Body of pancreas (tissue), 4 donors: ENCODE data around the gene RPP14. TPM values are rescaled to one million over a fixed set of nuclear protein-coding genes. Genes with fewer than 3 reads are reported as not detected.

ENCODE experiments used
- ATAC-seq: fragments of 150-250 bp; one replicate; pipeline ENCODE4 v1.9.1; 2016
- DNase-seq, 4 donors: peaks; one replicate each; pipeline ENCODE4 v3.0.0-alpha.2; 2019
- H3K27ac ChIP-seq, 4 donors: fragments of 200-600 bp; sonication (generic); 1 replicate in 3 of 4; 2 replicates in 1 of 4; pipeline versions ENCODE4 v1.5.1 to v1.6.1; 2016 to 2019; ENCODE audit warnings: mild to moderate bottlenecking in 1 of 4, mixed read lengths in 1 of 4, moderate library complexity in 1 of 4
- H3K27me3 ChIP-seq, 2 donors: fragments of 200-600 bp; sonication (generic); one replicate each; pipeline ENCODE4 v1.6.0; 2016; ENCODE audit warnings: mild to moderate bottlenecking in 1 of 2
- H3K36me3 ChIP-seq, 2 donors: fragments of 200-600 bp; sonication (generic); replicated peaks in 1 of 2; 2 replicates each; pipeline ENCODE4 v1.5.1; 2016; ENCODE audit warnings: low read depth in 2 of 2; ENCODE audit not compliant: insufficient read depth in 1 of 2
- H3K4me1 ChIP-seq: fragments of 200-600 bp; sonication (generic); one replicate; pipeline ENCODE4 v1.6.0; 2016
- H3K4me3 ChIP-seq, 2 donors: fragments of 200-600 bp; sonication (generic); 1 replicate in 1 of 2; 2 replicates in 1 of 2; pipeline ENCODE4 v1.5.1; 2016 to 2019
- H3K9me3 ChIP-seq, 3 donors: fragments of 200-600 bp; sonication (generic); 1 replicate in 2 of 3; 2 replicates in 1 of 3; pipeline ENCODE4 v1.5.1; 2016
- CTCF ChIP-seq, 7 experiments: fragments of 450-650 bp in 4 of 7; fragments of 200-600 bp in 3 of 7; sonication (generic) in 3 of 7; IDR thresholded peaks; one replicate each; pipeline ENCODE4 v1.5.1; 2016 to 2019; ENCODE audit warnings: antibody characterized with exemption in 7 of 7
- POLR2A ChIP-seq, 3 donors: fragments of 450-650 bp; IDR thresholded peaks; one replicate each; pipeline ENCODE4 v1.6.1; 2016; ENCODE audit warnings: antibody characterized with exemption in 3 of 3, mild to moderate bottlenecking in 2 of 3
- whole genome bisulfite sequencing, 2 donors: methylation state at CpG; one replicate each; pipeline ENCODE4 v1.1.5; 2017; 5-methylcytosine and 5-hydroxymethylcytosine counted together
- intact Hi-C: fragments of 100-400 bp; cut with DNase I; formaldehyde crosslinking; loops from one replicate; pipeline ENCODE4 v1.15.1; 2023
- total RNA-seq, 2 donors: library from RNA; depleted of rRNA; stranded (reverse); fragments of >200 nt; gene quantifications; one replicate each; pipeline ENCODE4 v1.1.0, GENCODE V29; 2016

RPP14 gene
- total RNA-seq, 2 donors from 2014 or later: 3.6 to 4.3 TPM

- ATAC-seq (no peak), DNase-seq (no peak)
- intact Hi-C loops: loop anchor here (5.0 kb wide), 1 partner anchor 94 kb away; no protein-coding TSS in a partner anchor
- H3K4me1 ChIP-seq: peaks cover 11% of the 10 kb centered on the region
- H3K4me3 ChIP-seq: no peak overlapping the region
- H3K36me3 ChIP-seq: peaks cover 0 to 3% of the 10 kb centered on the region in 2 donors
- no peaks in the 10 kb centered on the region for H3K9me3 ChIP-seq
- TF ChIP-seq POLR2A (IDR thresholded peaks at IDR 0.05) (no peak), CTCF (IDR thresholded peaks at IDR 0.05) (no peak)
- H3K27ac ChIP-seq: no peak overlapping the region
- 73 to 74% methylated on average over 3 of the region's 3 CpGs for WGBS, 2 donors
- H3K27me3 ChIP-seq: no peaks in the 10 kb centered on the region
Measured at GRCh38 chr3:58323529-58324390, 17.7 kb downstream of the RPP14 start.

GRCh38 chr3:58324391-58325390 is 18.6 kb downstream of the RPP14 start:
- H3K9me3 ChIP-seq: no peaks in the 10 kb centered on the region
- WGBS, 2 donors: 75 to 86% methylated on average over 7 of the region's 7 CpGs
- no peaks in the 10 kb centered on the region for H3K36me3 ChIP-seq
- no peaks in the 10 kb centered on the region for H3K27me3 ChIP-seq
- ATAC-seq: no peak
- peaks cover 11% of the 10 kb centered on the region for H3K4me1 ChIP-seq
- intact Hi-C loops: loop anchor here (5.0 kb wide), 1 partner anchor 93 kb away; no protein-coding TSS in a partner anchor
- TF ChIP-seq POLR2A (IDR thresholded peaks at IDR 0.05): no peak
- TF ChIP-seq CTCF (IDR thresholded peaks at IDR 0.05): no peak
- DNase-seq: no peak
- H3K4me3 ChIP-seq: no peak overlapping the region
- H3K27ac ChIP-seq: peak overlapping the region in 3 of 4 donors; percentile 31 to 72 (median 53)

- TF ChIP-seq POLR2A (IDR thresholded peaks at IDR 0.05): no peak
- no peak for TF ChIP-seq CTCF (IDR thresholded peaks at IDR 0.05)
- ATAC-seq: peak; percentile 68
- intact Hi-C loops: no loop called here
- H3K36me3 ChIP-seq: no peaks in the 10 kb centered on the region
- 26 to 31% methylated on average over 2 of the region's 2 CpGs for whole genome bisulfite sequencing, 2 donors
- H3K9me3 ChIP-seq: no peaks in the 10 kb centered on the region
- H3K4me1 ChIP-seq: peaks cover 11% of the 10 kb centered on the region
- H3K27ac ChIP-seq: peak overlapping the region in 3 of 4 donors; percentile 31 to 72 (median 53)
- no peaks in the 10 kb centered on the region for H3K27me3 ChIP-seq
- no peak overlapping the region for H3K4me3 ChIP-seq
- no peak for DNase-seq
Measured at GRCh38 chr3:58325525-58325992, 19.5 kb downstream of the RPP14 start.

- WGBS, 2 donors: 86 to 93% methylated on average over 7 to 8 of the region's 8 CpGs
- Histone ChIP-seq H3K4me1 (peaks cover 11% of the 10 kb centered on the region), H3K9me3 (no peaks in the 10 kb centered on the region), H3K27ac (peak overlapping the region in 2 of 4 donors; percentile 53 to 72), H3K27me3 (no peaks in the 10 kb centered on the region), H3K36me3 (no peaks in the 10 kb centered on the region), H3K4me3 (no peak overlapping the region)
- ATAC-seq: no peak
- TF ChIP-seq CTCF (IDR thresholded peaks at IDR 0.05) (no peak), POLR2A (IDR thresholded peaks at IDR 0.05) (no peak)
- no peak for DNase-seq
- intact Hi-C loops: no loop called here
Measured at GRCh38 chr3:58326267-58326900, 20.3 kb downstream of the RPP14 start.
